ENCODE results near the gene SLC6A19.
"Not testable (repeated sequence)": the region's sequence is repeated elsewhere in the genome, so short reads cannot be mapped to it uniquely, and the experiment has no call there.

The SLC6A19 gene

GRCh38 chr5:1217596-1218206 lies 16.3 kb downstream of the SLC6A19 start:
- FAIRE-seq = no peak
- no peak for DNase-seq (ENCODE audit: extremely low spot score, insufficient read length, low read depth)

DNA sequence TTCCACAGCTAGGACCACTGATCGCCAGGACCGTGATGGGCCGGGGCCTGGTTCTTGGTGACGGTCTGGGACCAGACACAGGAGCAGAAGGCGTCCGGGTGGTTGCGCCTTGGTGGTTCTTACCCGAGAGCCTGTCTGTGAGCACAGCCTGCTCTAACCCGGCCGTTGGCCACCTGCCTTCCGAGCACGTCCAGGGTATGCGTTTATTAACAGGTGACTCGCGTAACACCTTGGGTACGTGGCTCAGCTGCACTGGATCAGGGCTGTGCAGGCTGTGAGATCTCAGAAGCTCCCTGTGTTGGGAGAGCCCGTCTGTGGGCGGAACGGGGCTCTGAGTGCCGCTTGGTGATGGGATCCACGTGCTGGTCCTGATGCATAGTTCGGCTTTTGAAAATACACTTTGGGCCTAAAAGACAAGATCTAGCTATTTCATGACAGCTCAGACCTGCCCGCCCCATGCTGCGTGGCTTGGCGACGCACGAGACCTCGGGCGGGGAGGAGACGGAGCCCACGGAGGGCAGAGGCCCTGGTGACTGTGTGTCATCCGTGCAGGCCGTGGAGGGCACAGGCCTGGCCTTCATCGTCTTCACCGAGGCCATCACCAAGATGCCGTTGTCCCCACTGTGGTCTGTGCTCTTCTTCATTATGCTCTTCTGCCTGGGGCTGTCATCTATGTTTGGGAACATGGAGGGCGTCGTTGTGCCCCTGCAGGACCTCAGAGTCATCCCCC lies 17.1 kb downstream of the SLC6A19 start:
- DNase-seq (ENCODE audit: extremely low spot score, insufficient read length, low read depth) (no peak), FAIRE-seq (no peak)

GRCh38 chr5:1219098-1219767 lies 17.8 kb downstream of the SLC6A19 start:
- FAIRE-seq (no peak), DNase-seq (ENCODE audit: extremely low spot score, insufficient read length, low read depth) (no peak)

DNA sequence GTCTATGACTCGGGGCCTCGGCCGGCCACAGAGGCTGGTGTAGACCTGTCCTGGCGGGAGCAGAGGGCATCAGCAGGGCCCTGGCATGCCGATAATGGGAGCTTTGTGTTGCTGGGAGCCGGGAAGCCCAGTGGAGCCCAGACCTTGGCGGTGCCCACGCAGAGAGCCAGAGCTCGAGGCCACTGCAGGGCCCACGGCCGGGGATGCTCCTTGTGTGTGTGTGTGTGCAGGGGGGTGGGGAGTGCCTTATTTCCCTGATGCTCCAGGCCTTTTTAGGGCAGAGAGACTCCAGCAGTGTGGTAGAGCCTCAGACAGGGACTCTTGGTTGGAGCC lies 18.3 kb downstream of the SLC6A19 start:
- FAIRE-seq = no peak
- DNase-seq (ENCODE audit: extremely low spot score, insufficient read length, low read depth) = no peak

DNA sequence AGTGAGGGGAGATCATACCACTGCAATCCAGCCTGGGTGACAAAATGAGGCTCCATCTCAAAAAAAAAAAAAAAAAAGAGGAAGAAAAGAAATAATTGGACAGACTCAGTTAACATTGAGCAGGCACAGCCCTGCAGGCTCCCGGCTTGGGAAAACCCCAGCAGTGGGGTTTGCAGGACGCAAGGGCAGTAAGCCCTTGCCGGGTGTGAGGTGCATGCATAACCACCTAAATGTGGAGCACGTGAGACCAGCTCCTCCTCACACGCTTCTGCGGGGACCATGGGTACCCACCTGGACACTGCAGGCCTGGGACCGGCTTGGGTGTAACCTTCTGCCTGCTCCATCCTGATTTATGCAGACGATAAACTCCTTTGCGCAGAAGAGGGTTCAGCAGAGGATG lies 19.0 kb downstream of the SLC6A19 start:
- FAIRE-seq = no peak

DNA sequence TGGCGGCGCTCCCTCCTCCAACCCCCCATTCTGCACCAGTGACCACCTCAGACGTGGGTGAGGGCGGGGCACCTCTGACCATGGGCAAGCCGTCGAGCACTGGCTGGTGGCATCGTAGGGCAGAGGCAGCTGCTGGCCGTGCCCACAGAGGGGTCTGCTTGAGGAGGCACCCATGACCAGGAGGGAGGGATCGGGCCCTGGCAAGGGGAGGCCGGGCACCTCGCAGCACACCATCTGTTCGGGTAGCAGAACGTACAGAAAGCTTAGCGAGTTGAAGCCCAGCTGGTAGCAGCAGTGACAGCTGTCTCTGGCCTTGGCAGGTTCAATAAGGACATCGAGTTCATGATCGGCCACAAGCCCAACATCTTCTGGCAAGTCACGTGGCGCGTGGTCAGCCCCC lies 19.4 kb downstream of the SLC6A19 start:
- FAIRE-seq (no peak), DNase-seq (ENCODE audit: extremely low spot score, insufficient read length, low read depth) (no peak)

More for the DNA sequence above, 19.0 kb downstream of the SLC6A19 start:
- no peak for DNase-seq (ENCODE audit: extremely low spot score, insufficient read length, low read depth)

GRCh38 chr5:1221721-1222120 lies 20.3 kb downstream of the SLC6A19 start:
- FAIRE-seq (no peak), DNase-seq (ENCODE audit: extremely low spot score, insufficient read length, low read depth) (no peak)

GRCh38 chr5:1222147-1222546 lies 20.8 kb downstream of the SLC6A19 start:
- no peak for FAIRE-seq
- DNase-seq (ENCODE audit: extremely low spot score, insufficient read length, low read depth) = no peak

- no peak for DNase-seq (ENCODE audit: extremely low spot score, insufficient read length, low read depth)
- no peak for FAIRE-seq
Measured at GRCh38 chr5:1222621-1223277, 21.4 kb downstream of the SLC6A19 start.

DNA sequence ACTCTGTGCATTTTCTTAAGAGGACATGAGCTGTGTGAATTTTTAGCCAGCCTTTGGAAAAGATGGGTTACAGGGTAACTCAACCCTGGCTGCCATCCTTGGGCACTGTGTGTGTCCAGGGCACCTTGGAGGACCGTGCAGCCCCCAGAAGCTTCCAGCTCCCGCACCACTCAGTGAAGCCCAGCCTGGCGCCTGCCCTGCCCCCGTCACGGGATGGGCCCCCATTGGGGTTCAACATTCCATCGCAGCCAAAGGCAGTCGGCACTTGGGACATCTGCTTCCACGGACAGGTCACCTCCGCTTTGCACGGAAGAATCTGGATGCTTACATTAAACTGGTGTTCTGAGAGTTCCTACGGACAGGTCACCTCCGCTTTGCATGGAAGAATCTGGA lies 21.9 kb downstream of the SLC6A19 start:
- FAIRE-seq (no peak), DNase-seq (ENCODE audit: extremely low spot score, insufficient read length, low read depth) (no peak)

DNA sequence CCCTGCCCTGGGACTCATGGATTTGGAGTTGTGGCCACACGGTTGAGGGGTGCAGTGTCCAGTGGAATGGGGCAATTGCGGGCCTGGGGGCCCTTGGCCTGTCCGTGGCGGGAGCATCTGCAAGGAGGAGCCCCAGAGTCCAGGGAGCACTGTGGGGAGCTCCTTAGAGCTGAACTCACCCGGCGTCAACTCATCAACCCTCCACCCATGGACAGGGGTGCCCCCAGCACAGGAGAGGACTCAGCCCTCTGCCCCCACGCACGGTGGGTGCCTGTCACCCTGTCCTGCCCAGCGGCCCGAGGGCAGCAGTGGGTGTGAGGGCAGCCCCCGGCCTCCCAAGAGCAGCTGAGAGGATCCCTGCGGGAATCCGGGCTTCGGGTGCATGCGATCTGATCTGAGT lies 23.2 kb downstream of the SLC6A19 start:
- DNase-seq (ENCODE audit: extremely low spot score, insufficient read length, low read depth) (no peak), FAIRE-seq (no peak)

DNA sequence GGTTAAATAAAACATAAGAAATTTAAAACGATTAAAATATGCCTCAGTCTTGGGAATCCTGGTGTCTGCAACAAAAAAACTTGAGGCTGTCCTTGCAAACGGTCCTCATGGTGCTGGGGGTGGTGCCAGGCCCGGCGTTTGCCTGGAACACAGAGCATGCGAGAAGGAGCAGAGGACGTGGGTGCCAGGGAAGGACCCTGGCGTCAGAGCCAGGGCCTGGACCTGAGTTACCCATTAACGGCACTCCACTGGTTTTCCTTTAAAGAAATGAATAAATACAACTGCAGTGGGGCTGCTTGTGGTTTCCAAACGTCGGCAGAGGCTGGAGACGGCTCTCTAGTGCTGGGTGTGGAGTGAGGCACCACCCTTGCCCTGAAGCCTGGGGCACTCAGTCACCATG lies 23.7 kb downstream of the SLC6A19 start, which contains the start of gene SLC6A18:
SLC6A18 (plus strand) TSS at position 301 of the 400 bp plus-strand sequence; CDS start at position 398, 97 bp downstream.
- DNase-seq (ENCODE audit: extremely low spot score, insufficient read length, low read depth) (no peak), FAIRE-seq (no peak)

- FAIRE-seq = no peak
- DNase-seq (ENCODE audit: extremely low spot score, insufficient read length, low read depth) = no peak
Measured at GRCh38 chr5:1226231-1226630, 24.8 kb downstream of the SLC6A19 start.

DNA sequence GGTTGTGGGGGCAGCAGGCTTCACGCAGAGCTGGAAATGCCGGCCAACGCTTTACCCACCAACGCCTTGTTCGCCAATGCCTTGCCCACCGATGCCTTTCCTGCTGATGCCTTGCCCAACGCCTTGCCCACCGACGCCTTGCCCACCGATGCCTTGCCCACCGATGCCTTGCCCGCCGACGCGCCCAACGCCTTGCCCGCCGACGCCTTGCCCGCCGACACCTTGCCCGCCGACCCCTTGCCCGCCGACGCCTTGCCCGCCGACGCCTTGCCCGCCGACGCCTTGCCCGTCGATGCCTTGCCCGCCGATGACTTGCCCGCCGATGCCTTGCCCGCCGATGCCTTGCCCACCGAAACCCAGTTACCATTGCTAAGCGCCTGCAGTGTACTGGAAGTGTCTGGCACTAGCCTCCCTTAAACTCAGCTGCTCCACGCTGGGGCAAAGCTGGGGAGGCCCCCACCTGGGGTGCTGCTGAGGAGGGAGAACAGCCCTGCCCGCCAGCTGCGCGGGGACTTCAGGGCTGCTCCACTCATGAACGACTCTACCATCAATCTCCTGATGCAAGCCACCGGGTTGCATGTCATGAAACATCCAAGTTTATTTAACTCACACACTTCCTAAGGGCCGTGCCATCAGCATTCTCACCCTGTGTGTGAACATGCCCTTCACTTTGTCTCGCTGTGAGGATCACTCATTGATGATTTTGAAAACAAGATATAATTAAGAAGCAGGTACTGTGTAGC lies 25.6 kb downstream of the SLC6A19 start:
- DNase-seq (ENCODE audit: extremely low spot score, insufficient read length, low read depth) = no peak
- FAIRE-seq = no peak

GRCh38 chr5:1227667-1228066 lies 26.3 kb downstream of the SLC6A19 start:
- no peak for FAIRE-seq
- DNase-seq (ENCODE audit: extremely low spot score, insufficient read length, low read depth) = no peak

- DNase-seq (ENCODE audit: extremely low spot score, insufficient read length, low read depth) = no peak
- FAIRE-seq = no peak
Measured at GRCh38 chr5:1228120-1228519, 26.7 kb downstream of the SLC6A19 start.

DNA sequence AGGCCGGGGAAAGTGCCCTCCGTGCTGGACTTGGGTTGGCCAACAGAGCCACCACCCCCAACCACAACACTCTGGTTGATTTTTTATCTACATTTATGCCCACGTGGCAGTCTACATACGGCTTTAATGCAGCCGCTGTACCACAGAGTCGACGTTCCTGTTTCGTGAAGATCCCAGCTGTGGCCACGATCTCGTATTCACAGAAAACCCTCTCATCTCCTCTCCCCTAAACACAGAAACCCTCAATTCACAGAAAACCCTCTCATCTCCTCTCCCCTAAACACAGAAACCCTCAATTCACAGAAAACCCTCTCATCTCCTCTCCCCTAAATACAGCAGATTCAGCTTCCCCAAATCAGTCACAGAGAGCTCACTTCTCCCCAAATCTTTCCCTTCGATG lies 27.6 kb downstream of the SLC6A19 start:
- not testable (repeated sequence) for FAIRE-seq; DNase-seq (ENCODE audit: extremely low spot score, insufficient read length, low read depth)

- FAIRE-seq = no peak
- DNase-seq (ENCODE audit: extremely low spot score, insufficient read length, low read depth) = no peak
Measured at GRCh38 chr5:1229822-1230221, 28.4 kb downstream of the SLC6A19 start.

DNA sequence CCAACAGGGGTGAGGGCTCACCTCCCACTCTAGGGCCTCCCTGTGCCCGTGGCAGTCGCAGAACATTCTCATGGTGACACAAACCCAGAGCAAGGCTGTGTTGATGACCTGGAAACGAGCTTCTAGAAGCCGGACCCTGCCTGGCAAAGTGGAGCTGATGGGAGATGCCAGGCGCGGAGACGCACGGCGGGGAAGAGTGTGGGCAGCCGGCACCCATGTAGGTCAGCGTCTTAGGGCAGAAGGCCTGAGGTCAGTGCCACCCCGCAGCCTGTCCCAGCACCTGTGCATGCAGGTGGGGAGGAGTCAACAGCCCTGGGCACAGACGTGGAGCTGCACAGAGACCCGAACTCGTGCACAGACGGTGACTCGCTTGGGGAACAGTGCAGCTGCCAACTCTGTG lies 29.2 kb downstream of the SLC6A19 start:
- no peak for FAIRE-seq

GRCh38 chr5:1231354-1231905 lies 30.0 kb downstream of the SLC6A19 start:
- no peak for DNase-seq (ENCODE audit: extremely low spot score, insufficient read length, low read depth)
- no peak for FAIRE-seq

More for the DNA sequence above, 29.2 kb downstream of the SLC6A19 start:
- no peak for DNase-seq (ENCODE audit: extremely low spot score, insufficient read length, low read depth)

Measured in GM18507 (cell line).